ENCODE results near the gene FYCO1. TPM values are rescaled to one million over a fixed set of nuclear protein-coding genes. Genes with fewer than 3 reads are reported as not detected.

The FYCO1 gene
- total and polyA plus RNA-seq, 2 of the 8 experiments (the other 6 are each of a cell fraction or from before 2014, with no cell fraction given) = 4.8 to 10.8 TPM

DNA sequence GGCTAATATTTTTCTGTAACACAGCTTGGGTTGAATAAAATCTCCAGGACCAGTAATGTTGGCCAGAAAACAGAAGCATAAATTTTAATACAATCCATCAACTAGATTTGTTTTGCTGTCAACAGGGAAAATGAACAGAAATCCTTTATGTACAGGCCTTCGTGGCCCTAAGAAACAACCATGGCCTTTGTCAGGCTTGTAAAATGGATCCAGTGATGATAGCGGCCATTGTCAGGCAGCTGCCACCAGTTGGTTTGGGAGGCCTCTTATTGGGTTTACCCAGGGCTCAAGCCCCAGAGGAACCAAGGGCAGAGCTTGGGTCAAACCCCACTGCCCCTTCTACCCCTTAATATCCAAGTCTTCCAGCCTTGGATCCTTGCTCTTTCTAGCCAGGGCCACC lies 5.6 kb upstream of the FYCO1 start:
- no peaks in the 10 kb centered on the region for H3K9me3 ChIP-seq (ENCODE audit: insufficient read depth in 2 of 2, low read depth in 1 of 2, low read length in 1 of 2)
- DNase-seq (ENCODE audit: low read depth in 1 of 2, low spot score in 2 of 2) (no peak), FAIRE-seq (no peak)
- H3K18ac ChIP-seq (ENCODE audit: extremely low read depth, low read length) = no peak overlapping the region
- ChIA-PET POLR2A (ENCODE audit: partially characterized antibody) (no interaction called here), CTCF (ENCODE audit: partially characterized antibody) (interaction anchor here (1.1 kb wide), 1 partner anchor 26 kb away, joined by 3 read pairs; the partner anchor contains the start of gene XCR1)
- no peak overlapping the region for H4K5ac ChIP-seq (ENCODE audit: insufficient read length, low read depth, low read length)
- no peak overlapping the region for H3K4me3 ChIP-seq (ENCODE audit: extremely low read depth in 1 of 4, insufficient read depth in 2 of 4, low read depth in 3 of 4, low read length in 4 of 4)
- WGBS, 2 experiments (ENCODE audit: extremely low coverage in 1 of 2, insufficient coverage in 1 of 2, insufficient read length in 1 of 2, insufficient replicate concordance in 2 of 2, low coverage in 1 of 2, low lambda C conversion rate in 2 of 2, missing lambda C conversion rate in 1 of 2) = 93% methylated on average over 2 of the region's 2 CpGs; no CpG with 5 or more reads in 1 of the 2 experiments
- H3K4ac ChIP-seq (replicated peaks; ENCODE audit: insufficient read length, low read depth, low read length) = no peak overlapping the region
- H3K79me2 ChIP-seq (ENCODE audit: control insufficient read depth in 1 of 2, insufficient read depth in 2 of 2, low read length in 2 of 2) = no peaks in the 10 kb centered on the region
- no peak overlapping the region for H2AK5ac ChIP-seq (ENCODE audit: low read depth, low read length)
- no peak overlapping the region for H2BK20ac ChIP-seq (ENCODE audit: low read length)
- no peaks in the 10 kb centered on the region for H4K20me1 ChIP-seq (replicated peaks in 1 of 2; ENCODE audit: control insufficient read depth in 1 of 2, insufficient read depth in 2 of 2, low read length in 2 of 2)
- no peak overlapping the region for H3K56ac ChIP-seq (replicated peaks; ENCODE audit: insufficient read length, low read depth, low read length)
- H3K27me3 ChIP-seq (replicated peaks in 1 of 4; ENCODE audit: control insufficient read depth in 3 of 4, extremely low read depth in 1 of 4, insufficient read depth in 3 of 4, low read length in 3 of 4) = peaks cover 0 to 6% (median 3%) of the 10 kb centered on the region in 4 experiments; a peak in 3 of 7 replicates
- no peak overlapping the region for H3K4me2 ChIP-seq (ENCODE audit: insufficient read depth in 1 of 2, low read depth in 2 of 2, low read length in 2 of 2)
- H3K9ac ChIP-seq (replicated peaks in 1 of 4; ENCODE audit: extremely low read depth in 1 of 4, low read depth in 3 of 4, low read length in 3 of 4) = no peak overlapping the region
- no peaks in the 10 kb centered on the region for H3K79me1 ChIP-seq (ENCODE audit: low read depth, low read length)
- no peak overlapping the region for H2BK15ac ChIP-seq (ENCODE audit: low read length)
- no peaks in the 10 kb centered on the region for H3K36me3 ChIP-seq (ENCODE audit: control insufficient read depth in 2 of 4, insufficient read depth in 4 of 4, low read length in 3 of 4)
- H3K23ac ChIP-seq (ENCODE audit: insufficient read length) = no peak overlapping the region
- no peak overlapping the region for H2AFZ ChIP-seq (ENCODE audit: low read length)
- H2BK5ac ChIP-seq (ENCODE audit: low read depth, low read length) = no peak overlapping the region
- no peak overlapping the region for H2BK12ac ChIP-seq (ENCODE audit: low read depth, low read length)
- no peak overlapping the region for H2BK120ac ChIP-seq (replicated peaks; ENCODE audit: low read depth, low read length)
- peaks cover 0 to under 1% (median 0%) of the 10 kb centered on the region in 4 experiments; a peak in 3 of 7 replicates for H3K4me1 ChIP-seq (replicated peaks in 1 of 4; ENCODE audit: control insufficient read depth in 3 of 4, insufficient read depth in 4 of 4, low read length in 3 of 4)
- no peak overlapping the region for H3K14ac ChIP-seq (ENCODE audit: insufficient read length)
- no peak overlapping the region for H3K27ac ChIP-seq (ENCODE audit: low read depth, low read length)
- H4K91ac ChIP-seq (replicated peaks; ENCODE audit: insufficient read length, low read length) = no peak overlapping the region
- no peaks in the 10 kb centered on the region for H3K23me2 ChIP-seq (ENCODE audit: low read depth, low read length)
- no peak overlapping the region for H4K8ac ChIP-seq (ENCODE audit: extremely low read depth, insufficient read depth, low read length)
- no peak for TF ChIP-seq SUZ12 (IDR thresholded peaks at IDR 0.05; ENCODE audit: low read length)
- no peak for TF ChIP-seq GABPA (IDR thresholded peaks at IDR 0.05; ENCODE audit: borderline replicate concordance, insufficient read depth, low read length)
- no peak for TF ChIP-seq NANOG (IDR thresholded peaks at IDR 0.05; ENCODE audit: insufficient read depth, low read depth, low read length, poor library complexity, severe bottlenecking)
- no peak for TF ChIP-seq RAD21 (IDR thresholded peaks at IDR 0.05 in 1 of 2, conservative IDR thresholded peaks at IDR 0.05 in 1 of 2; ENCODE audit: low read depth in 2 of 2, low read length in 2 of 2)
- TF ChIP-seq CREB1 (IDR thresholded peaks at IDR 0.05) = no peak
- TF ChIP-seq ASH2L (IDR thresholded peaks at IDR 0.05; ENCODE audit: low read length) = no peak
- no peak for TF ChIP-seq POU5F1 (IDR thresholded peaks at IDR 0.05; ENCODE audit: low read depth, low read length)
- no peak for TF ChIP-seq CBX5 (IDR thresholded peaks at IDR 0.05; ENCODE audit: low read depth, low read length)
- no peak for TF ChIP-seq TEAD4 (IDR thresholded peaks at IDR 0.05; ENCODE audit: low read depth, low read length)
- no peak for TF ChIP-seq GTF2F1 (IDR thresholded peaks at IDR 0.05; ENCODE audit: borderline replicate concordance, low read depth, low read length)
- TF ChIP-seq PHF8 (conservative IDR thresholded peaks at IDR 0.05; ENCODE audit: low read depth, low read length) = no peak
- no peak for TF ChIP-seq RNF2 (IDR thresholded peaks at IDR 0.05; ENCODE audit: borderline replicate concordance, low read depth, low read length, missing control alignments, poor library complexity, severe bottlenecking)
- no peak for TF ChIP-seq KDM4A (IDR thresholded peaks at IDR 0.05; ENCODE audit: low read depth, low read length, severe bottlenecking)
- no peak for TF ChIP-seq TCF12 (IDR thresholded peaks at IDR 0.05; ENCODE audit: low read depth, low read length)
